Prostate gland (tissue), 2 donors: Measurements from ENCODE around the gene DEAF1.

Experiments
- CTCF ChIP-seq, 4 experiments: fragments of 200-600 bp in 2 of 4; fragments of 450-650 bp in 2 of 4; sonication (generic) in 2 of 4; IDR thresholded peaks; 1 replicate in 3 of 4; 2 replicates in 1 of 4; pipeline ENCODE4 v1.5.1; 2016 to 2019; ENCODE audit warnings: antibody characterized with exemption in 4 of 4, mild to moderate bottlenecking in 2 of 4, moderate library complexity in 2 of 4
- POLR2AphosphoS5 ChIP-seq: sonication (generic); formaldehyde crosslinking; IDR thresholded peaks from one replicate; pipeline ENCODE4 v1.6.1; 2017; ENCODE audit warnings: antibody characterized with exemption

GRCh38 chr11:616320-617198 lies 78.5 kb downstream of the DEAF1 start:
- TF ChIP-seq CTCF (IDR thresholded peaks at IDR 0.05) = no peak
- no peak for TF ChIP-seq POLR2AphosphoS5
